Measurements from ENCODE around the gene SLC9A9.

DNA sequence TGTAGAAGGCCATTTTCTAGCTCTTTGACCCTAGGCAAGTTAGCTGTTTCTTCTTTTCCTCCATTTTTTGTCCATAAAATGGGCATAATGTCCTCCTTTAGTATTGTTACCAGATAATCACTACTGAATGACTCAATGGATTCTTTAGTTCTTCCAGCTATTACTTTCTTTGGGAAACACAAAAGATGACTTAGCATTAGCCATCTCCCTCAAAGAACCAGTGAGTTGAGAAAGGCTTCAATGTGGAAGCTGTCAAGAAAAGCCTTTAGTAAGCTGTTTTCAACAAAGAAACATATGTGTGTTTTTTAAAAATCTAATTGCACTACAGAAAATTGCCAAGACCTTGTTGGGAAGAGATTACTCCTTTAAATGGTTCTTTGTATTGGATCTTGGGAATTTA is 135.7 kb downstream of the SLC9A9 start:
- TF ChIP-seq CHD2 (IDR thresholded peaks at IDR 0.05; ENCODE audit: low read length) (no peak), ASH2L (IDR thresholded peaks at IDR 0.05; ENCODE audit: low read length) (no peak)
- TF ChIP-seq, protein P1, sequence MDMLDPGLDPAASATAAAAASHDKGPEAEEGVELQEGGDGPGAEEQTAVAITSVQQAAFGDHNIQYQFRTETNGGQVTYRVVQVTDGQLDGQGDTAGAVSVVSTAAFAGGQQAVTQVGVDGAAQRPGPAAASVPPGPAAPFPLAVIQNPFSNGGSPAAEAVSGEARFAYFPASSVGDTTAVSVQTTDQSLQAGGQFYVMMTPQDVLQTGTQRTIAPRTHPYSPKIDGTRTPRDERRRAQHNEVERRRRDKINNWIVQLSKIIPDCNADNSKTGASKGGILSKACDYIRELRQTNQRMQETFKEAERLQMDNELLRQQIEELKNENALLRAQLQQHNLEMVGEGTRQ (IDR thresholded peaks at IDR 0.05; ENCODE audit: low read length) = no peak
- TF ChIP-seq, protein P2, sequence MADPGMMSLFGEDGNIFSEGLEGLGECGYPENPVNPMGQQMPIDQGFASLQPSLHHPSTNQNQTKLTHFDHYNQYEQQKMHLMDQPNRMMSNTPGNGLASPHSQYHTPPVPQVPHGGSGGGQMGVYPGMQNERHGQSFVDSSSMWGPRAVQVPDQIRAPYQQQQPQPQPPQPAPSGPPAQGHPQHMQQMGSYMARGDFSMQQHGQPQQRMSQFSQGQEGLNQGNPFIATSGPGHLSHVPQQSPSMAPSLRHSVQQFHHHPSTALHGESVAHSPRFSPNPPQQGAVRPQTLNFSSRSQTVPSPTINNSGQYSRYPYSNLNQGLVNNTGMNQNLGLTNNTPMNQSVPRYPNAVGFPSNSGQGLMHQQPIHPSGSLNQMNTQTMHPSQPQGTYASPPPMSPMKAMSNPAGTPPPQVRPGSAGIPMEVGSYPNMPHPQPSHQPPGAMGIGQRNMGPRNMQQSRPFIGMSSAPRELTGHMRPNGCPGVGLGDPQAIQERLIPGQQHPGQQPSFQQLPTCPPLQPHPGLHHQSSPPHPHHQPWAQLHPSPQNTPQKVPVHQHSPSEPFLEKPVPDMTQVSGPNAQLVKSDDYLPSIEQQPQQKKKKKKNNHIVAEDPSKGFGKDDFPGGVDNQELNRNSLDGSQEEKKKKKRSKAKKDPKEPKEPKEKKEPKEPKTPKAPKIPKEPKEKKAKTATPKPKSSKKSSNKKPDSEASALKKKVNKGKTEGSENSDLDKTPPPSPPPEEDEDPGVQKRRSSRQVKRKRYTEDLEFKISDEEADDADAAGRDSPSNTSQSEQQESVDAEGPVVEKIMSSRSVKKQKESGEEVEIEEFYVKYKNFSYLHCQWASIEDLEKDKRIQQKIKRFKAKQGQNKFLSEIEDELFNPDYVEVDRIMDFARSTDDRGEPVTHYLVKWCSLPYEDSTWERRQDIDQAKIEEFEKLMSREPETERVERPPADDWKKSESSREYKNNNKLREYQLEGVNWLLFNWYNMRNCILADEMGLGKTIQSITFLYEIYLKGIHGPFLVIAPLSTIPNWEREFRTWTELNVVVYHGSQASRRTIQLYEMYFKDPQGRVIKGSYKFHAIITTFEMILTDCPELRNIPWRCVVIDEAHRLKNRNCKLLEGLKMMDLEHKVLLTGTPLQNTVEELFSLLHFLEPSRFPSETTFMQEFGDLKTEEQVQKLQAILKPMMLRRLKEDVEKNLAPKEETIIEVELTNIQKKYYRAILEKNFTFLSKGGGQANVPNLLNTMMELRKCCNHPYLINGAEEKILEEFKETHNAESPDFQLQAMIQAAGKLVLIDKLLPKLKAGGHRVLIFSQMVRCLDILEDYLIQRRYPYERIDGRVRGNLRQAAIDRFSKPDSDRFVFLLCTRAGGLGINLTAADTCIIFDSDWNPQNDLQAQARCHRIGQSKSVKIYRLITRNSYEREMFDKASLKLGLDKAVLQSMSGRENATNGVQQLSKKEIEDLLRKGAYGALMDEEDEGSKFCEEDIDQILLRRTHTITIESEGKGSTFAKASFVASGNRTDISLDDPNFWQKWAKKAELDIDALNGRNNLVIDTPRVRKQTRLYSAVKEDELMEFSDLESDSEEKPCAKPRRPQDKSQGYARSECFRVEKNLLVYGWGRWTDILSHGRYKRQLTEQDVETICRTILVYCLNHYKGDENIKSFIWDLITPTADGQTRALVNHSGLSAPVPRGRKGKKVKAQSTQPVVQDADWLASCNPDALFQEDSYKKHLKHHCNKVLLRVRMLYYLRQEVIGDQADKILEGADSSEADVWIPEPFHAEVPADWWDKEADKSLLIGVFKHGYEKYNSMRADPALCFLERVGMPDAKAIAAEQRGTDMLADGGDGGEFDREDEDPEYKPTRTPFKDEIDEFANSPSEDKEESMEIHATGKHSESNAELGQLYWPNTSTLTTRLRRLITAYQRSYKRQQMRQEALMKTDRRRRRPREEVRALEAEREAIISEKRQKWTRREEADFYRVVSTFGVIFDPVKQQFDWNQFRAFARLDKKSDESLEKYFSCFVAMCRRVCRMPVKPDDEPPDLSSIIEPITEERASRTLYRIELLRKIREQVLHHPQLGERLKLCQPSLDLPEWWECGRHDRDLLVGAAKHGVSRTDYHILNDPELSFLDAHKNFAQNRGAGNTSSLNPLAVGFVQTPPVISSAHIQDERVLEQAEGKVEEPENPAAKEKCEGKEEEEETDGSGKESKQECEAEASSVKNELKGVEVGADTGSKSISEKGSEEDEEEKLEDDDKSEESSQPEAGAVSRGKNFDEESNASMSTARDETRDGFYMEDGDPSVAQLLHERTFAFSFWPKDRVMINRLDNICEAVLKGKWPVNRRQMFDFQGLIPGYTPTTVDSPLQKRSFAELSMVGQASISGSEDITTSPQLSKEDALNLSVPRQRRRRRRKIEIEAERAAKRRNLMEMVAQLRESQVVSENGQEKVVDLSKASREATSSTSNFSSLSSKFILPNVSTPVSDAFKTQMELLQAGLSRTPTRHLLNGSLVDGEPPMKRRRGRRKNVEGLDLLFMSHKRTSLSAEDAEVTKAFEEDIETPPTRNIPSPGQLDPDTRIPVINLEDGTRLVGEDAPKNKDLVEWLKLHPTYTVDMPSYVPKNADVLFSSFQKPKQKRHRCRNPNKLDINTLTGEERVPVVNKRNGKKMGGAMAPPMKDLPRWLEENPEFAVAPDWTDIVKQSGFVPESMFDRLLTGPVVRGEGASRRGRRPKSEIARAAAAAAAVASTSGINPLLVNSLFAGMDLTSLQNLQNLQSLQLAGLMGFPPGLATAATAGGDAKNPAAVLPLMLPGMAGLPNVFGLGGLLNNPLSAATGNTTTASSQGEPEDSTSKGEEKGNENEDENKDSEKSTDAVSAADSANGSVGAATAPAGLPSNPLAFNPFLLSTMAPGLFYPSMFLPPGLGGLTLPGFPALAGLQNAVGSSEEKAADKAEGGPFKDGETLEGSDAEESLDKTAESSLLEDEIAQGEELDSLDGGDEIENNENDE (IDR thresholded peaks at IDR 0.05; ENCODE audit: insufficient replicate concordance, low read length) = no peak
